ENCODE measurements around the gene NTM. TPM values are rescaled to one million over a fixed set of nuclear protein-coding genes. Genes with fewer than 3 reads are reported as not detected.

NTM gene
- total and polyA plus RNA-seq, 2 of the 8 experiments (the other 6 are each of a cell fraction or from before 2014, with no cell fraction given), result 13.4 to 20.0 TPM

DNA sequence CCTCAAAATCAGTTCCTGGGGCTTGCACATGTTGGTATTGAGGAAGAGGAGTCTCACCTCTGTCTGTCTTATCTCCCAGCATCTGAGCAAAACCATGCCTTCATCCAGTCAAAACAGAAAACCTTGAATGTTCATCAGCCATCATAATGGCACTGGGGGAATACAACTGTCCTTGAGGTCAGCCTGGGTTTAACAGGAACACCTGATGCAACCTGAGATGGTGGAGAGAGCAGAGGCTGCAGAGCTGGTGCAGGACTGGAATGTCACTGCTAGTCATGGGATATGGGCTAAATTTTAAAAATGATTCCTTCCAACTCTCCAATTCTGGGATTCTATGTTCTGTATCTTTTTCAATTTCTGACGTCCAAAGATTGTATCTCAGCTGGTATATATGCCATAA is 931.0 kb downstream of the NTM start:
- CTCF ChIA-PET (ENCODE audit: partially characterized antibody), result interaction anchor here (0.8 to 7.4 kb wide), 14 partner anchors 12 to 728 kb away, joined by 3 to 146 read pairs (median 4); no protein-coding TSS in a partner anchor
- H3K23me2 ChIP-seq (ENCODE audit: low read depth, low read length), result no peaks in the 10 kb centered on the region
- no peak for FAIRE-seq
- TF ChIP-seq SRF (IDR thresholded peaks at IDR 0.05; ENCODE audit: low read depth, low read length) (no peak), CREB1 (IDR thresholded peaks at IDR 0.05) (no peak), SP2 (IDR thresholded peaks at IDR 0.05; ENCODE audit: low read length) (no peak), GABPA (IDR thresholded peaks at IDR 0.05; ENCODE audit: borderline replicate concordance, insufficient read depth, low read length) (no peak), KDM5A (IDR thresholded peaks at IDR 0.05; ENCODE audit: low read length) (no peak), CHD2 (IDR thresholded peaks at IDR 0.05; ENCODE audit: low read length) (no peak), E2F6 (IDR thresholded peaks at IDR 0.05) (no peak), SIX5 (IDR thresholded peaks at IDR 0.05; ENCODE audit: low read depth, low read length) (no peak), CEBPB (IDR thresholded peaks at IDR 0.05; ENCODE audit: low read depth, low read length) (no peak), SAP30 (IDR thresholded peaks at IDR 0.05; ENCODE audit: insufficient read depth, insufficient replicate concordance, low read length) (no peak), EZH2 (IDR thresholded peaks at IDR 0.05; ENCODE audit: low read depth, low read length, severe bottlenecking) (no peak), EGR1 (IDR thresholded peaks at IDR 0.05; ENCODE audit: borderline replicate concordance, low read depth, low read length) (no peak), SP4 (IDR thresholded peaks at IDR 0.05; ENCODE audit: low read length) (no peak)
- TF ChIP-seq, protein P1, sequence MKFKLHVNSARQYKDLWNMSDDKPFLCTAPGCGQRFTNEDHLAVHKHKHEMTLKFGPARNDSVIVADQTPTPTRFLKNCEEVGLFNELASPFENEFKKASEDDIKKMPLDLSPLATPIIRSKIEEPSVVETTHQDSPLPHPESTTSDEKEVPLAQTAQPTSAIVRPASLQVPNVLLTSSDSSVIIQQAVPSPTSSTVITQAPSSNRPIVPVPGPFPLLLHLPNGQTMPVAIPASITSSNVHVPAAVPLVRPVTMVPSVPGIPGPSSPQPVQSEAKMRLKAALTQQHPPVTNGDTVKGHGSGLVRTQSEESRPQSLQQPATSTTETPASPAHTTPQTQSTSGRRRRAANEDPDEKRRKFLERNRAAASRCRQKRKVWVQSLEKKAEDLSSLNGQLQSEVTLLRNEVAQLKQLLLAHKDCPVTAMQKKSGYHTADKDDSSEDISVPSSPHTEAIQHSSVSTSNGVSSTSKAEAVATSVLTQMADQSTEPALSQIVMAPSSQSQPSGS (IDR thresholded peaks at IDR 0.05; ENCODE audit: low read length), result no peak

More for the DNA sequence above, 931.0 kb downstream of the NTM start:
- POLR2A ChIA-PET (ENCODE audit: partially characterized antibody), result no interaction called here
- no peaks in the 10 kb centered on the region for H4K20me1 ChIP-seq (replicated peaks in 1 of 2; ENCODE audit: control insufficient read depth in 1 of 2, insufficient read depth in 2 of 2, low read length in 2 of 2)
- no peaks in the 10 kb centered on the region for H3K27me3 ChIP-seq (replicated peaks in 1 of 4; ENCODE audit: control insufficient read depth in 3 of 4, extremely low read depth in 1 of 4, insufficient read depth in 3 of 4, low read length in 3 of 4)
- H3K4ac ChIP-seq (replicated peaks; ENCODE audit: insufficient read length, low read depth, low read length), result no peak overlapping the region
- no peak overlapping the region for H2AK5ac ChIP-seq (ENCODE audit: low read depth, low read length)
- H4K8ac ChIP-seq (ENCODE audit: extremely low read depth, insufficient read depth, low read length), result no peak overlapping the region
- 87% methylated on average over 1 of the region's 1 CpG; no CpG with 5 or more reads in 1 of the 2 experiments for WGBS, 2 experiments (ENCODE audit: extremely low coverage in 1 of 2, insufficient coverage in 1 of 2, insufficient read length in 1 of 2, insufficient replicate concordance in 2 of 2, low coverage in 1 of 2, low lambda C conversion rate in 2 of 2, missing lambda C conversion rate in 1 of 2)
- no peak overlapping the region for H2BK5ac ChIP-seq (ENCODE audit: low read depth, low read length)
- no peak overlapping the region for H4K91ac ChIP-seq (replicated peaks; ENCODE audit: insufficient read length, low read length)
- no peaks in the 10 kb centered on the region for H3K9me3 ChIP-seq (ENCODE audit: insufficient read depth in 2 of 2, low read depth in 1 of 2, low read length in 1 of 2)
- H2BK15ac ChIP-seq (ENCODE audit: low read length), result no peak overlapping the region
- H3K14ac ChIP-seq (ENCODE audit: insufficient read length), result no peak overlapping the region
- H3K4me1 ChIP-seq (replicated peaks in 1 of 4; ENCODE audit: control insufficient read depth in 3 of 4, insufficient read depth in 4 of 4, low read length in 3 of 4), result no peaks in the 10 kb centered on the region
- no peak for DNase-seq (ENCODE audit: low read depth in 1 of 2, low spot score in 2 of 2)
- no peaks in the 10 kb centered on the region for H3K36me3 ChIP-seq (ENCODE audit: control insufficient read depth in 2 of 4, insufficient read depth in 4 of 4, low read length in 3 of 4)
- no peak overlapping the region for H3K23ac ChIP-seq (ENCODE audit: insufficient read length)
- no peak overlapping the region for H2BK120ac ChIP-seq (replicated peaks; ENCODE audit: low read depth, low read length)
- no peak overlapping the region for H2BK12ac ChIP-seq (ENCODE audit: low read depth, low read length)
- H3K79me1 ChIP-seq (ENCODE audit: low read depth, low read length), result no peaks in the 10 kb centered on the region
- H3K4me2 ChIP-seq (ENCODE audit: insufficient read depth in 1 of 2, low read depth in 2 of 2, low read length in 2 of 2), result no peak overlapping the region
- no peaks in the 10 kb centered on the region for H3K79me2 ChIP-seq (ENCODE audit: control insufficient read depth in 1 of 2, insufficient read depth in 2 of 2, low read length in 2 of 2)
- no peak overlapping the region for H3K18ac ChIP-seq (ENCODE audit: extremely low read depth, low read length)
- H4K5ac ChIP-seq (ENCODE audit: insufficient read length, low read depth, low read length), result no peak overlapping the region
- no peak overlapping the region for H3K9ac ChIP-seq (replicated peaks in 1 of 4; ENCODE audit: extremely low read depth in 1 of 4, low read depth in 3 of 4, low read length in 3 of 4)
- no peak overlapping the region for H2AFZ ChIP-seq (ENCODE audit: low read length)
- no peak overlapping the region for H3K56ac ChIP-seq (replicated peaks; ENCODE audit: insufficient read length, low read depth, low read length)
- no peak overlapping the region for H2BK20ac ChIP-seq (ENCODE audit: low read length)
- no peak overlapping the region for H3K27ac ChIP-seq (ENCODE audit: low read depth, low read length)
- H3K4me3 ChIP-seq (ENCODE audit: extremely low read depth in 1 of 4, insufficient read depth in 2 of 4, low read depth in 3 of 4, low read length in 4 of 4), result no peak overlapping the region
